GM19239 (cell line): ENCODE results near the gene DNAH8.
"Not testable (repeated sequence)": the region's sequence is repeated elsewhere in the genome, so short reads cannot be mapped to it uniquely, and the experiment has no call there.

Source experiments
- DNase-seq: peaks from one replicate; pipeline ENCODE4 v3.0.0; 2011; ENCODE audit warnings: low spot score; ENCODE audit not compliant: insufficient read length
- FAIRE-seq: peaks from 2 replicates; lab custom pipeline; 2011; peaks lifted over from hg19 to GRCh38; lab: Jason Lieb, UNC

DNAH8 gene

DNA sequence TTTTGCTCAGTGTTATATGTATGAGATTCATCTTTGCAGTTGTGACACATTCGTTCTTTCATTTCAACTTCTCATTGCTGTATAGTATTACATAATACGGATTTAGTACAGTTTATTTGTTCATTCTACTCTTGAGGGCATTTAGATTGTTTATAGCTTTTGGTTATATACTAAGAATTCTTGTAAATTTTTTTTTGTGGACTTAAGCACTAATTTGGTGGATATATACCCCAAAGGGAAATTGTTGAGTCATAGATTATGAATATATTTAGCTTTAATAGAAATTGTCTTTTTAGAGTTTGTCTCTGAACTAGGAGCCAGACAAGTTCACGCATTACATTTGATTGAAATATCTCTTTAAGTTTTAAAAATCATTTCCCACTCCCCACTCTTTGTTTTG is 79.6 kb downstream of the DNAH8 start:
- DNase-seq = no peak
- no peak for FAIRE-seq

DNA sequence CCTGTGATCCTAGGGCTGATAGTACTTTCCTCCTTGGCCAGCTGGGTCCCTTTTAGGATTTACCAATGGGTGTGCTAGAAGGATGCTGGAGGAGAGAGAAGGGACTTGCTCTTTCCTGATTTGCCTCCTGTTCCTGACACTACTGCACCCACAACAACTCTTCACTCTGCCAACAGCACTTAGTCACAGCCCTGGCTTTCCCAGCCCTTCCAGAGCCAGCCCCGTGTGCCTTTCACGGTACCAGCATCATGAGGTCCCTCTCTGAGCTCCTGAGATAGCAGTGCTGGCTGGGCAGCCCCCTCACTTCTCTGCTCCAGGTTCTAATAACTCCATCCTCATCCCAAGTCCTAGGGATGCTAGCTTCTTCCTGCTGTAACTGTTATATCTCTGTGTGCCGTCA is 80.9 kb downstream of the DNAH8 start:
- FAIRE-seq = no peak
- DNase-seq = no peak

DNA sequence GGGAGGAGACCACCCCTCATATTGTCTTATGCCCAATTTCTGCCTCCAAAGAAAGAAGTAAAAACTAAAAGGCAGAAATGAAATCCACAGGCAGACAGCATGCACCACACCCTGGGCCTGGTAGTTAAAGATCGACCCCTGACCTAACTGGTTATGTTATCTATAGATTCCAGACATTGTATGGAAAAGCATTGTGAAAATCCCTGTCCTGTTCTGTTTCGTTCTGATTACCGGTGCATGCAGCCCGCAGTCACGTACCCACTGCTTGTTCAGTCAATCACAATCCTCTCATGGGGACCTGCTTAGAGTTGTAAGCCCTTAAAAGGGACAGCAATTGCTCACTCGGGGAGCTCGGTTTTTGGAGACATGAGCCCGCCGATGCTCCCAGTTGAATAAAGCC is 81.3 kb downstream of the DNAH8 start:
- not testable (repeated sequence) for FAIRE-seq, DNase-seq

DNA sequence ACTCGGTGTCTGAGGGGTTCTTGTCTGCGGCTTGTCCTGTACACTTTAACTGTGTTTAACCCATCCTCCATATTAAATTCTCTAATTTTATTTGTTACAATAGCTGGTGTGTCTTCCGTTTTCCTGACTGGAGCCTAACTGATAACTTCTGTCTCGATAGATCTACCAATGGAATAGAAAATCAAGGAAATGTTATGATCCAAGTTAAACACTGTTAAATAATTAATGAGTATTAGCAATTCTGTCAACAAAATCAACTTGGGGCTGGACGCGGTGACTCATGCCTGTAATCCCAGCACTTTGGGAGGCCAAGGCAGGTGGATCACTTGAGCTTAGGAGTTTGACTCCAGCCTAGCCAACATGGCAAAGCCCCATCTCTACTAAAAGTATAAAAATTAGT is 81.7 kb downstream of the DNAH8 start:
- DNase-seq (no peak), FAIRE-seq (no peak)

DNA sequence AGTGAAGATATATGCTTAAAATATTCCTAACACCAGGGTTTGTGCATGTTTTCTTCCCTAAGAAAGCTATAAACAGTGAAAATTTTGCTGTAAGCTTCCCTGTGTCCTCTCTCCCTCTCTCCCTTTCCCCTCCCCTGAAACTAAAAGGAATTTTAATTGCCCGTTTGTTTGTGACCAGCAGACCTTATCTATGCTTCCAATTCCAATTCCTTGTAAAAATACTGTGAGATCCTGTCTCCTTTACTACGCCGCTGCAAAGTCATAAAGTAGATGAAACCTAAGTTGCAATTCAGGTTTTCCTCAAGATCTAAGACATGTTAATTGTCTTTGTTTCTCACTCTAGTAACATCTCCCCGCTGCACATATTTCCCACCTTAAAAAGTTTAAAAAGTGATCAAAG is 82.3 kb downstream of the DNAH8 start:
- FAIRE-seq (no peak), DNase-seq (no peak)

DNA sequence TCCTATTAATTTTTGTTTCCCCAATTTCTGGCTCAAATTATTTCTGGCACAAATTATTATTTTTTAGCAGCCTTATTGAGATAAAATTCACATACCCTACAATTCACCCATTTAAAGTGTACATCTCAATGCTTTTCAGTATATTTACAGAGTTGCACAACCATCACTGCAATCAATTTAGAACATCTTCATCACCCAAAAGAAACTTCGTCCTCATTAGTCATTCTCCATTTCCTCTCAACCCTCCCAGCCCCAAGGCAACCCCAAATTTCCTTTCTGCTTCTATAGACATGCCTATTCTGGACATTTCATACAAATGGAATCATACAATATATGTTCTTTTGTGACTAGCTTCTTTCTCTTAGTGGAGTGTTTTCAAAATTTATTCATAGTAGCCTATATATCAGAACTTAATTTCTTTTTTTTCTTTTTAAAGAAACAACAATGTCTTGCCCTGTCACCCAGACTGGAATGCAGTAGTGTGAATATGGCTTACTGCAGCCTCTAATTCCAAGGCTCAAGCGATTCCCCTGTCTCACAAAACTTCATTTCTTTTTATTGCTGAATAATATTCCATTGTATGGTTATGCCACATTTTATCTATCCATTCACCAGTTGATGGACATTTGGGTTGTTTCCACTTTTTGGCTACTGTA is 84.5 kb downstream of the DNAH8 start:
- DNase-seq (no peak), FAIRE-seq (no peak)

DNA sequence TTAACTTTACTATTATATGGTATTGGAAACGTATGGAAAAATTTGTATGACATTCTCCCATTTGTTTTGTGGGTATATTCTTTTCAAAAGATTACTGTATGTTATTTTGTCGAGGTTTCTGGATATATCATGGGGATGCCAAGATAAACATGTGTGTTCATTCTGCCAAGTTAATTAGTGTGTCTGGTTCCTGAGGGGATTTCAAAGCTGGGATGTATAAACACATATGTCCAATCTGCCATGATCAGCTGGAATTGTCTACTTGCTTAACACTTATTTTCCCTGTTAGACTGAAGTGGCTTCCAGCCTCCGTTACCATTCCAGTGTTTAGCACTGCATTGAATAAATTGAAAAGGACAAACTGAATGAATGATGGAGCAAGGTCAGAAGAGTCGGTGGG is 86.2 kb downstream of the DNAH8 start:
- FAIRE-seq (no peak), DNase-seq (no peak)

DNA sequence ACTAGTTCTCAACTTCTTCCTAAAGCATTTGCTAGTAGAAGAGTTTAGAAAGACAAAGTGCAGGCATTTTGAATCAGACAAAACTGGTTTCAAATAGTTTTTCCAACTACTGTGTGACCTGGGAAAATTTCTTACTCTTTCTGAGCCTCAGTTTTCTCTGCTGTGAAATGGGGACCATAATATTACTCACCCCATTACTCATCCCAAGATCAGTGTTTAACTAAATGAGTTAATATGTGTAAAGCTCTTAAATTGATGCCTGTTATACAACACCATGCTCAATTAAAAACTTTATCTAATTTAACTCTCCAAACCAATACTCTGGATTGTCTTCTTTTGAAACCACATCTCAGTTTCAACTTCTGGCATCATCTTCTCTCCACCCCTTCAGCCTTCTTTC is 87.4 kb downstream of the DNAH8 start:
- FAIRE-seq = no peak
- DNase-seq = no peak

DNA sequence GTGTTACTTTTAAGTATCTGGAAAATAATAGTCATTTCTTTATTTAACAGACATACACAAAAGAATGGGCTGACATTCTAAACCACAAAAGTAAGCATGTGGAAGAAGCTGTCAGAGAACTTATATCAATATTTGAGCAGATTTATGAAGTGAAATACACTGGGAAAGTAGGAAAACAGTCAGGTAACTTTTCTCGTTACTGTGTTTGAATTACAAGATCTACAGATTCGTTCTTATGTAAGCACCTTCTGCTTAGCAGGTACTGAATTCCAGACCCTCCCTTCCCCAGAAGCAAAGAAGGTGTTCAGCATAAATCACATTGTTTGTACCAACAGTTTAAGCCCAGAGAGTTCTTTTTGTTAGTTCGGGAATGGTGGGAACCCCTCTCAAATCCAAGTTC is 88.0 kb downstream of the DNAH8 start:
- FAIRE-seq (no peak), DNase-seq (no peak)

DNA sequence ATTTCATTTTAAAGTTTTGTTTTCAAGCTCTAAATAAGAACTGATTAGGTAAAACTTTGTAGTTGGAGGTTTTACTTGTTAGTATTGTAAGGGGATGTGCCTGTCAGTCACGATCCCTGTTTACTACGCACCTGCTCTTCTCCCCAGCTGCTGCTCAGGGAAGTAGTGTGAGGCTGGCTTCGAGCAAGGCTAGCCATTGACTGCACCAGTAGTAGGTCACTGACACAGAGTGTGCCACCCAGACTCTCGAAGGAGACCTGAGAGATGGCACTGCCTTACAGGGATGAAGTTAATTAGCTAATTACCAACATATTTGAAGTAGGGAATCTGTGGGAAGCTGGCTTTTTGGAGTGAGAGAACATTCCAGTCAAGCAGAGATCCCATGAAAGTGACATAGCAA is 89.2 kb downstream of the DNAH8 start:
- no peak for FAIRE-seq
- DNase-seq = no peak

DNA sequence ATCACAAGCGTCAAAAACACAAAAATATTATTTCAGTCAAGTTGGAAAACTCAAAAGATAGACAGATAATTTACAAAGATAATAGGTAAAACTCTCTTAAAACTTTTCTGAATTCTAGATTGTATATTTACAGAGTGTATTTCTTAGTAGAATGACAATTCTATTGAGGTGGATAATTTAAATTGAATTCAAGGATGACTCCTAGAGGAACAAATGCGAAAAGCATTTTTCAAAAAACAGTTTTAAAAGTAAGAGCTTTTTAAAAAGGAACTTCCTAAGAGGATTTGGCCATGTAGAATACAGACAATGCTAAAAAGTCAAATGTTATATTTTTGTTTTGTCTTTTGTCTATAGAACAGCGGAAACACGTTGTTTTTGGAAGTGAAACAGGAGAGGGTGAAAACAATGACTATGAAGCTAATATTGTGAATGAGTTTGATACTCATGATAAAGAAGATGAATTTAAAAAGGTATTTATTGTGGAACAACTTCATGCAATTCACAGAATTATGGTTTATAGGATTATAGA is 90.1 kb downstream of the DNAH8 start:
- DNase-seq (no peak), FAIRE-seq (no peak)

DNA sequence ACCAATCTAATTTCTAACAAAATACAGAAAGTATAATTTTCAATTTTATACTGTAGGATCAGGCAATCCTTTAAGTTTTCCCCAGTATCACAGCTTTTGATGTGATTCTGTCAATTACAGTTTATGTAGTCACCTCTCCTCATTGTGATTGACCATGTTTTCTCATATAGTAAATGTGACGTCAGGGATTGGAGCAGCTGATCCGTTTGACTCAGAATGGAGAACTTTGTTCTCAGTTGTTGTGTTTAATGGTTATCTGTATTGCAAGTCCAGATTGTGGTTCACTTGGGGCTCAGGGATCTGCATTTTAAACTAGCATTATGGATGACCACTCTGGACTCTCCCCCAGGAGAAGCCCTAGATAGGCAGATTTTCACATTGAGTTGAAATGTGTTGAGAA is 90.6 kb downstream of the DNAH8 start:
- DNase-seq = no peak
- peak; percentile 73 for FAIRE-seq

DNA sequence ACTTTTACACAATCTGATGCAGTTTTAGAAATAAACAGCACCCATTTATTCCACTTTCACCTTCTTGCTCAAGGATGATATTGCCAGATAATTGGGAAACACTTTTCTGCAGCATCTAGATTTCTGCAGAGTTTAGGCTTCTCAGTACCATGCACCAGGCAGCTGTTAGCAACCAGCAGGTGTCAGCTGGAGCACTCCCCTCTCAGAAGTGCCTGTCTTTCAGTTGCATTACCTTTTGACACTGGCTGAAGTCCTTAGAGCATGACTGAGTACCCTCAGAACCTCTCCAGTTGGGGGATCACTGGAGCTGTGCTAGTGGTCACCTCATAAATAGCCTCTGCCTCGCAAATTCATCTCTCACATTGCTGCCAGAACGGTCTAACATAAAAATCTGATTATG is 91.2 kb downstream of the DNAH8 start:
- DNase-seq (no peak), FAIRE-seq (peak; percentile 45)

DNA sequence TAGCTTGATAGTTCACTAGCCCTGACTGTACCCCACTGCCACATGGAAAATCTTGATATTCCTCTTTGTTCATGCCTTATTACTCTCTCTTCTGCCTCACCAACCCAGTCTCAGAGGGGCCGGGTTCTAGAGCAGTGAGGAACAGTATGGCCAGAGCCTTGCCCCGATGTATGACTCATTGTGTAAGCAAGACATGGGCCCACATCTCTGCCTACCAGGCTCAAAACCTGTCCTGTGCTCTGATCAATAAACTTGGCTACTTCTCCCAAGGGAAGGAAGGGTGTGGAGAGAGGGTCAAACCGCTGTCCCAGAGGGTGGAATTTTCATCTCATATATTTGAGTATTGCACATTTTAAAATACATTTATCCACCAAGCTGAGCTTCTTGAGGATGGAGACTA is 91.7 kb downstream of the DNAH8 start:
- no peak for DNase-seq
- FAIRE-seq = no peak

DNA sequence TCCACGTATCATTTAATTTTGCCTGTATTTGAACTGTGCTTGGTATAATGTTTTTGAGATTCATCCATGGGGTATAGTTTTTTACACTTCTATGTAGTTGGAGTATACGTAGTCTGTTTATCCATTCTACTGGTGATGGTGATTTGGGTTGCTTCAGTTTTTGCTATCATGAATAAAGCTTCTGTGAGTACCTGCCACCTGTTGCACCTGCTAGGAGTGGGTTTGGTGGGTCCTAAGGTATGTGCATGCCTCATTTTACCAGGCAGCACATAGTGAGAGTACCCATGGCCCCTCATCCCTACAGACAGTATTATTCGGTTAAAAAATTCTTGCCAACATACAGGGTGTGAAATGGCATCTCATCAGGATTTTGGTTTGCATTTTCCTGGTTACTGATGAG is 92.9 kb downstream of the DNAH8 start:
- no peak for FAIRE-seq

DNA sequence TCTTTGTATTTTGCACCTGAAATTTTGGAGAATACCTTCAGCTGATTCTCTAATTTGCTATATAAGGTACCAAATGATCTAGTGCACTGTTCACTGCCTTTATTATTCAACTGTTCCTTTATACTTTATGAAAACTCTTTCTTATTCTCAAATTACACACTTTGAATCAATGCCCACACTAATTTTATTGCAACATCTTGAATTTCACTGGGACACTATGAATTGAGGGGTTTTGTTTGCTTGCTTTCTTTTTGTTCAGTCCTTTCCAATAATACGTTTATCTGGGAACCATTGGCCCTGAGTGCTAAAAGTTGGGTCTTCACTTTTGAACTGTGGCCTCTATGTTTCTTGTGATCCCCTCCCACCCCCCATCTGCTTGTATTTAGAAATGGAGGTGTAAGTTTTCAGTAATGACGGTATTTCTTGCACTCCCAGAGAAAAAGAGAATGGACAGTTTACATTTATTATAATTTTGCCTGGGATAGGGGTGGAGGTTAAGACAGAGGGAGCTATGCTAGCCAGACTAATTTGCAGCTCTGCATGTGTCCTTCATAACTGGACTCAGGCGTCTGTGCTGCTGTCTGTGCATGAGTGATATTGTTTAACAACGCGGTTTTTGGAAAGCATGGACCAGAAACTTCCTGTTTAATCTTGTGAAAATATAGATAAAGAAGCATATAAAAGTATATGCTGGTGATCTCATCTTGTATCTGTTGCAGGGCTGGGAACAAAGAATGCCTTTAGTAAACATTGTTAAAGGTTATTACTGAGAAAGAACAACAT is 98.1 kb downstream of the DNAH8 start:
- DNase-seq (no peak), FAIRE-seq (no peak)

More for the DNA sequence above, 92.9 kb downstream of the DNAH8 start:
- DNase-seq = no peak

DNA sequence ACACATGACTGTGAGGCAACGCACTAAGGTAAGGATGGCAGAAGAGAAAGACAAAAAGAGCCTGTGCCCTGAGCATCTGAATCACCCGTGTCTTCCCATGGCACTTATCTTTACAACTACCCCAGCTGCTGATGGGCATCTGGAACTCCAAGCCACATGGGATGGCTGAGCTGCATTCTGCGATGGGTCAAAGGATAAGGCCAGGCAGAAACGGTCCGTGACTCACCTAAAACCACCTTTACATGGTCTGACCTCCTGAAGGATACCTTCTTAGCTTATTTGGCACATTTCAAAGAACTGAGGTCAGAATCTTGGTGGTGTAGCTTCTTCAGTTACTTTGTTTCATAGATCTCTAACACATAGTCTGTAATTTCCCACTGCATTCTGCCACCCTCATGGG is 99.7 kb downstream of the DNAH8 start:
- DNase-seq (no peak), FAIRE-seq (no peak)

DNA sequence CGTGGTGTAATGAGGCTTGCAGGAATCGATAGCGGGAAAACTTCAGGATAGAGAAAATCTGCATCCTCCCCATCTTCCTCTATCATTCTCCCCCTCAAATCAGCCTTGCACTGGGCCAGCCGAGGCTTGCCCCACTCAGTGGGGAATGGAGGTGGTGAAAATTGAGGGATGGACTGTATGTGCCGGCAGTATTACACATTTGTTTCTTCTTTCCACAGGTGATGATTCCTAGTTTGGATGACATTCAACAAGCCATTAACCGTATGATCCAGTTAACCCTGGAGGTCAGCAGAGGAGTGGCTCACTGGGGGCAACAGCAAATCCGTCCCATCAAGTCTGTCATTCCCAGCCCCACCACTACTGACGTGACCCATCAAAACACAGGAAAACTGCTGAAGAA is 100.1 kb downstream of the DNAH8 start:
- DNase-seq = no peak
- FAIRE-seq = no peak

DNA sequence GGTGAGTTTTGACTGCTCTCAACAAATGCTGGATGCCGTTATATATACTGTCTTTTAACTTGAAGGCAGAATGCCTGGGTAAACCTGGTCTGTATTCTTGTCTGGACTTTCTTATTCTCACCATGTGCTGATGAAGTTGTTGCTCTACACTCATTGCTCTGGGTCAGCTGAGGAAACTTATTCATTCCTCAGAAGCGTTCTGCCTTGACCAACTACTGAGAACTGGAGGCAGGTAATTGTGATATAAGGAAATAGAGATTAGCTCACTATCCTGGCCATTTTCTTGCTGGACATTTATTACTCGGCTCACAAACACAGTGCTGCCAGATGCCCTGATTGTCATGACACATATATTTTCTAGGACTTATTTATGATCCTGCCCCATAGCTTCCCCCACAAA is 103.6 kb downstream of the DNAH8 start:
- DNase-seq (no peak), FAIRE-seq (no peak)

DNA sequence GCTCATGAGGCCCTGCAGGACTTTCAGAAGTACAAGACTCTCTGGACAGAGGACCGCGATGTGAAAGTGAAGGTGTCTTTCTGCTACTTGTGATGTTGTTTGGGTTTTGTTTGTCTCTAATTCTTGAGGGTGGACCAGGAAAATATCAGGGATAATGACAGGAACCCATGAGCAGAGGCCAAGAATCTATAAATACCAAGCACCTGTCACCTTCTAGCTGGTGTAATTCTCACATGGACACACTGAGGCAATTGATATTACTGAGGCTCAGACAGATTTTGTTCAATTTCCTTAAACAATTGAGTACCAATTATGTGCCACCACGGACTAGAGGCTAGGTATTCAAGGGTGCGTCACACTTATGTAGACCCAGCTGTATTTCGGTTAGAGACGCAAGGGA is 107.9 kb downstream of the DNAH8 start:
- FAIRE-seq (no peak), DNase-seq (no peak)

DNA sequence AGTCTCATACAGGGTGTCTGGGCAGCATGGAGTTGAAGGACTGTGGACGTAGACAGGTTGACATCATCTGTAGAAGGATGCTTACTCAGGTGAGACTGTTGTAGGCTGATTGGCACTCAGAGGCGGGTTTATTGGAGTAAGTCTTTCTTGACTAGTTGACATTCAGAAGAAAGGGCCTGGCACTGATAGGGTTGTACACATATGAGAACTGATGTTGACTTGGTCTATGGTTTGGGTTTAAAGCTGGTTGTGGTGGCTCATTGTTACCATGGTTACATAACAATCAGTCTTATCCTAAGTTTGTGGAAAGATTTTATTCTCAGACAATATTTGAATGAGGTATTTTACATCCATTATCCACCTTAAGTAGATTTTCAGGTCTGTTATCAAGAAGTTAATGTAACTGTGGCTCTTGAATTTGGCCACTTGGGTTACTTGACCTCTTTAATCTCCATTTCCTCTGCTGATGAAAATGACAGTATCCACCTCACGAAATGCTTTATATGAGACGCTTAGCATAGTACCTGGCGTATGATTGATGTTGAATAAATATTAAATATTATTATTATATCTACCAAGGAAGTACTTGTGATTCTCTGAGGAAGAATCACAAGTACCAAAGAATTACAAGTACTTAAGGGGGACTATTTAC is 109.3 kb downstream of the DNAH8 start:
- no peak for DNase-seq
- no peak for FAIRE-seq
